HG03280 (cell line): ENCODE data around the gene GALNT9.

Experiments used
- ATAC-seq: cut with Tn5 transposase; IDR thresholded peaks from one replicate; pipeline ENCODE4 v1.9.1; 2021; ENCODE audit warnings: mild to moderate bottlenecking, moderate library complexity; ENCODE audit not compliant: unreplicated experiment

GALNT9 gene

DNA sequence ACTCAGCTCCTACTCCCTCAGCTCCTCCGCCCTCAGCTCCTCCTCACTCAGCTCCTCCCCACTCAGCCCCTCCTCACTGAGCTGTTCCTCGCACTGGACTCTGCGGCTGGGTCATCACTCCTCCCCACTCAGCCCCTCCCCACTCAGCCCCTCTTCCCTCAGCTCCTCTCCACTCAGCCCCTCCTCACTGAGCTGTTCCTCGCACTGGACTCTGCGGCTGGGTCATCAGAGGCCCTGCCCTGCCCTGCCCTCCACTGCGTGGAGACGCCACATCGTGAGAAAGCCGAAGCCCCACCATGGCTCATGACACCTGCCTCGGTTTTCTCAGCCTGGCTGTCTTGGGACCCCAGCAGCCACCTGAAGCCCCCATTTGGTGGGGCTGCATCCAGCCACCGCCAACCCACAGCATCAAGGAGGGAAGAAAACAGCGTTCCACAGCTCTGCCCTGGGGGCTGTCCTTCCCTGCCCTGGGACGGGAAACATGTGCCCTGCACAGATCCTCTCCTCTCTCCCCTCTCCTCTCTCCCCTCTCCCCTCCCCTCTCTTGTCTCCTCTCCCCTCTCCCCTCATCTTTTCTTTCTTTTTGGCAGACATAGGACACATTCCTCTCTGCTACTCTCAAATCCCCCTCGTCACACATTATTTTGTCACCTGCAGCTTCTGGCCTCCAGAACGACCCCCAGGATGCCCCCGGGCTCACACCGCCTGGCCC, 167.4 kb downstream of the GALNT9 start:
- no peak for ATAC-seq

DNA sequence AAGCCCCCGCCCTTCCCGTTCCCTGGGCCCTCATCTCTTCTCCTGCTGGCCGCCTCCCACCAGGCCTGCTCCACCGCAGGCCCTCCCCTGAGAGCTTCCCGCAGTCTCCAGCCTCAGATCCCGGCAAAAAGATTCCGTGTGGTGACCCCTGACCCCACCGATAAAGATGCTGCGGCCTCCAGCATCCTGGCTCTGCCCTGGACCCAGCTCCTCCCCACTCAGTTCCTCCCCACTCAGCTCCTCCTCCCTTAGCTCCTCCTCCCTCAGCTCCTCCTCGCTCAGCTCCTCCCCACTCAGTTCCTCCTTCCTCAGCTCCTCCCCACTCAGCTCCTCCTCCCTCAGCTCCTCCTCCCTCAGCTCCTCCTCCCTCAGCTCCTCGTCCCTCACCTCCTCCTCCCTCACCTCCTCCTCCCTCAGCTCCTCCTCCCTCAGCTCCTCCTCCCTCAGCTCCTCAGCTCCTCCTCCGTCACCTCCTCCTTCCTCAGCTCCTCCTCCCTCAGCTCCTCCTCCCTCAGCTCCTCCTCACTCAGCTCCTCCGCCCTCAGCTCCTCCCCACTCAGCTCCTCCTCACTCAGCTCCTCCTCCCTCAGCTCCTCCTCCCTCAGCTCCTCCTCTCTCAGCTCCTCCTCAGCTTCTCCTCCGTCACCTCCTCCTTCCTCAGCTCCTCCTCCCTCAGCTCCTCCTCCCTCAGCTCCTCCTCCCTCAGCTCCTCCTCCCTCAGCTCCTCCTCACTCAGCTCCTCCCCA, 168.2 kb downstream of the GALNT9 start:
- ATAC-seq = no peak

DNA sequence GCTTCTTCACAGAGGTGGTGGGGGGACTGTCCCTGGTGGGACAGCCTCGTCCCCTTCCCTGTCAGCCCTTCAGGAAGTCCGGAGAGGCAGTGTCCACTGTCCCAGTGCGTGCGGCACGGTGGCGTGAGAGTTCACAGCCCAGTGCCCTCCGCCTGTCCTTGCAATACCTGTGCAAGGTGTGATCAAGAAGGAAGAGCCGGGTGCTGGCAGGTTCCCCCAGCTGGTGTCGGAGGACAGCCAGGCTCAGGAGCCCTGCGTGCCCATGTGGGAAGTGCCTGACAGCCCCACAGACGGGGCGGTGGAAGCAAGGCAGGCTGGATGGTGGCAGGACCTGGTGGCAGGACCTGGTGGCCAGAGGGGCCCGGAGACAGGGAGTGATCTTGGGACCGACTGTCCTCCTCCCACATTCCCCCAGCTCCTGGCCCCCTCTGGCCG, 168.8 kb downstream of the GALNT9 start:
- no peak for ATAC-seq

DNA sequence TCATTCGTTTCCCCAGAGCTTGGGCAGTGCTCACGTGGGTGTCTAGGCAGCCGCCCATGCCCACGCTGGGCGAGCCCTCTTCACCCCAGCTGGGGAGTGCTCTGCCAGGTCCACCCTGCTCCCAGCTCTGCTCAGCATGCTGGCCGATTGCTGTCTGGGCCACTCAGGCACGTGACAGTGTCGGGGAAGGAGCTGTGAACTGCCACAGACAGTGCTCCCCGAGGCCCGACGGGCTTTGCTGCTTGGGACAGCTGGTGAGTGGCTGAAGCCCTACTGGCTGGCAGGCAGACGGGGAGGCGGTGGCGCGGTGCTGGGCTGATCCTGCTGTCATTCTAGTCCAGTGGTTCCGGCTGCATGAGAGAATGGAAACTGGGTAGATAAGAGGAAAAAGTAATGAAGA, 169.4 kb downstream of the GALNT9 start:
- ATAC-seq = no peak

DNA sequence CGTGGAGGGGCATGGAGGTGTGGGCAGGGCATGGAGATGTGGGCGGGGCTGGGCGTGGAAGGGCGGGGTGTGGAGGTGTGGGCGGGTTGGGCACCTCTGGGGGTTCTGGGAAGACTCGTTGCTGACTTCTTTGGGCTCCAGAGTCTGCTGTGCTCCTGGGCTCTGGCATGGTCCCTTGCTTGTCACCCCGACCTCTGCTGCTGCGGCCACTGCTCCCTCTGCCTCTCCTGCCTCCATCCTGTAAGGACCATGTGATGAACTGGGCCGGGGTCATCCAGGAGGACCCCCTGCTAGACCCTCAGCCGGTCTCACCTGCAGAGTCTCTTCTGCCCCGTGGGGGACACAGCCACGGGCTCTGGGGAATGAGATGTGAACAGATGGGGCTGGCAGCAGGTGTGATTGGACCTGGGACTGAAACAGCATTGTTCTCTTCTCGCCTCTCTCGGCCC, 169.8 kb downstream of the GALNT9 start:
- ATAC-seq = no peak

DNA sequence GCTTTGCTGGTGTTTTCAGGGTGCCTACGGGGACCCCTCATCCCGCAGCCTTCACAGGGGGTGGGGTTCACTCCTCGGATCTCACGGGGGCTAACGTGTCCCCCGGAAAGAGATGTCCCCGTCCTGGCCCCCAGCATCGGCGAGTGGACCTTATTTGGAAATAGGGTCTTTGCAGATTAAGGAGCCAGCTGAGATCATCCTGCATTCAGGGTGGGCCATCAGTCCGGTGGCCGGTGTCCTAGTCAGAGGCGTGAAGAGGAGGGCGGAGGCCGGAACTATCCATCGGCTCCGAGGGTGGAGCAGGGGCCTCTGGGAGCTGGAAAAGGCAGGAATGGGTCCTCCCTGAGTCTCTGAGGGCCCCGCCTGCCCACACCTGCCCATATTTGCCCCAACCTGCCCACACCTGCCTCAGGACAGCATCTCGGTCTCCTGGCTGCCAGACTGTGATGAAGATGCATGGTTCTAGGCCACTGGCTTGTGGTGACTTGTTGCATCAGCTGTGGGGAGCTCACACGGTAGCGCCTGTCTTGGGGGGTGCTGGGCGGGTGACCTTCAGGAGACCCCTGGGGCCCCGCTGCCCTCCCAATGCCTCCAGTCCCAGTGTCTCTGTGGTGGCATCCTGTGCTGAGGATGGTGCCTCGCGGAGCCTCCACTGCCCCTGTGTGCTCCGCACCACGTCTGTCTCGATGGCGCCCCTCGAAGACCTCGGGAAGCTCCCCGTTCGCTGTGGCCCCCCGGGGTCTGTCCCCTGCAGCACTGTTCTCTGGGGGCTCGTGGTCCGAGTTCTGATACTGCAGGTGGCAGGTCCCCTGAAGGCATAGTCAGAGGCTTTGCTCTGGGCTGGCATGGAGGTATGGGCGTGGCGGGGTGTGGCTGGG, 170.5 kb downstream of the GALNT9 start:
- ATAC-seq = no peak

DNA sequence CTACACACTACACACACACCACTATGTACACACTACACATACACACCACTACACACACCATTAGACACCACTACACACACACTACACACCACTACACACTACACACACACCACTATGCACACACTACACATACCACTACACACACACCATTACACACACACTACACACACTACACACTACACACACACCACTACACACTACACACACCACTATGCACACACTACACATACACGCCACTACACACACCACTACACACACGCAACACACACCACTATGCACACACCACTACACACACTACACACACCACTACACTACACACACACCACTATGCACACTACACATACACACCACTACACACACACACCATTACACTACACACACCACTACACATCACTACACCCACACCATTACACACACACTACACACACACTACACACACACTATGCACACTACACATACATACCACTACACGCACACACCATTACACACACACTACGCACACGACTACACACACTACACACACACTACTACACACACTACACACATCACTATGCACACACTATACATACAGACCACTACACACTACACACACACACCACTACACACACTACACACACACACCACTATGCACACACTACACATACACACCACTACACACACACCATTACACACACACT, 171.5 kb downstream of the GALNT9 start:
- no peak for ATAC-seq

DNA sequence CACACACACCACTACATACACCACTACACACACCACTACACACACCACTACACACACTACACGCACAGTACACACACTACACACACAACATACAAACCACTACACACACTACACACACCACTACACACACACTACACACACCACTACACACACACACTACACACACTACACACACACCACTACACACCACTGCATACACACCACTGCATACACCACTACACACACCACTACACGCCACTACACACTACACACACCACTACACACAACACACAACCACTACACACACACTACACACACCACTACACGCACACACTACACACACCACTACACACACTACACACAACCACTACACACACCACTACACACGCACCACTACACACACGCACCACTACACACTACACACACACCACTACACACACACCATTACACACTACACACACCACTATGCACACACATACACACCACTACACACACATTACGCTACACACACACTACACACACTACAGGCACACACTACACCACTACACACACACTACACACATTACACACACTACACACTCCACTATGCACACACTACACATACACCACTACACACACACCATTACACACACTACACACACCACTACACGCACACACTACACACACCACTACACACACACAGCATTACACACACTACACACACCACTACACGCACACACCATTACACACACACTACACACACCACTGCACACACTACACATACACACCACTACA, 172.6 kb downstream of the GALNT9 start:
- ATAC-seq = no peak

DNA sequence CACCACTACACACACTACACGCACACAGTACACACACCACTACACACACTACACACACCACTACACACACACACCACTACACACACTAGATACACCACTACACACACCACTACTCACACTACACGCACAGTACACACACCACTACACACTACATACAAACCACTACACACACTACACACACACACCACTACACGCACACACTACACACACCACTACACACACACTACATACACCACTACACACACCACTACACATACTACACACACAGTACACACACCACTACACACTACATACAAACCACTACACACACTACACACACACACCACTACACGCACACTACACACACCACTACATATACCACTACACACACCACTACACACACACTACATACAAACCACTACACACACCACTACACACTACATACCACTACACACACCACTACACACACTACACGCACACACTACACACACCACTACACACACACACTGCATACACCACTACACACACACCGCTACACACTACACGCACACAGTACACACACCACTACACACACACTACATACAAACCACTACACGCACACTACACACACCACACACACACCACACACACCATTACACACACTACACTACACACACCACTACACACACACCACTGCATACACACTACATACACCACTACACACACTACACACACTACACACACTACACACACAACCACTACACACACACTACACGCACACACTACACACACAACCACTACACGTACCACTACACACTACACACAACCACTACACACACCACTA, 173.4 kb downstream of the GALNT9 start:
- ATAC-seq = no peak

DNA sequence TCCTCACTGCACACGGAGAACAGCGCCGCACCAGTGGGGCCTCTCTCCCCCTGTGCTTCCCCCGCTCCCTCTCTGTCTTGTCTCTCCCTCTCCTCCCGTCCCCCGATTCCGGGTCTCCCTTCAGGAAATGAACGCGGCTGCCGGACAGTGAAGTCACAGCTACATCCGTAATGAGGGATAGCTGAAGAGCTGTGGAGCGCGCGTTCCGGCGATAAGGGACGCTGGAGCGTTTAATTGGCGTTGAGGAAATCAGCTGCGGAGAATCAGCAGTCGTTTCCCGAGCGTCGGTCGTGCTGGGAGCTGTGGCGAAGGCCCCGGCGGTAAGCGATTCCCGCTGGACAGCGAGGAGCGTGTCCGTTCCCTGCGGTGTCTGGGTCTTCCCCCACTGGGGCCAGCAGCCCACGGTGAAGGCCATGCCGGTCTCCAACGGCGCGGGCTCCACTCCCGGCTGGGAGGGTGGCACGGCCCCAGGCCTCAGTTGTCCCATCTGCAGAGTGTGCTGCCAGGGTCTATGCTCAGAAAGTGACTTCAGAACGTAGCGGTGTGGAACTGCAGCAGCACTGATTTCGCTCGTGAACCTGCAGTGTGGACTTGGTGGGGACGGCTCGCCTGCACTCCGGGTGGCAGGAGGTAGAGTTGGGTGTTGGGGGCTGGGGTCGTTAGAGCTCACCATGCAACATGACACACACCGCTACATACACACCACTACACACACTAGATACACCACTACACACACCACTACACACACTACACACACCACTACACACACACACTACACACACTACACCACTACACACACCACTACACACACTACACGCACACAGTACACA, 174.2 kb downstream of the GALNT9 start:
- no peak for ATAC-seq

DNA sequence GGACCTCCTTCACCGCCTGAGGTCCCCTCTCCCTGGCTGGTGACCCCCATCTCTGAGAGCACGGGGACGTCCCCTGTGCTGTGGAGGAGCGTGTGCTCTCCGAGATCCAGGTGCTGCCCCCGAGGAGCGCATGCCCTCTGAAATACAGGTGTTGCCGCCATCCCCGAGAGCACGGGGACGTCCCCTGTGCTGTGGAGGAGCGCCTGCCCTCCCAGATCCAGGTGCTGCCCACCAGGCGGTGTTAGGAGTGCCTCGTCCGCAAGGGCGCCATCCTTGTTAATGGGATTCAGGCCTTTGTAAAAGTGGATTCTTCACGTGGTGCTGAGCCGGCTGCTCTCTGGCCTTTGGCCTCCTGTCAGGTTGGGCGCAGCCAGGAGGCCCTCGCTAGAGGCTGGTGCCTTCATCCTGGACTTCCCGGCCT, 175.0 kb downstream of the GALNT9 start:
- ATAC-seq = no peak

DNA sequence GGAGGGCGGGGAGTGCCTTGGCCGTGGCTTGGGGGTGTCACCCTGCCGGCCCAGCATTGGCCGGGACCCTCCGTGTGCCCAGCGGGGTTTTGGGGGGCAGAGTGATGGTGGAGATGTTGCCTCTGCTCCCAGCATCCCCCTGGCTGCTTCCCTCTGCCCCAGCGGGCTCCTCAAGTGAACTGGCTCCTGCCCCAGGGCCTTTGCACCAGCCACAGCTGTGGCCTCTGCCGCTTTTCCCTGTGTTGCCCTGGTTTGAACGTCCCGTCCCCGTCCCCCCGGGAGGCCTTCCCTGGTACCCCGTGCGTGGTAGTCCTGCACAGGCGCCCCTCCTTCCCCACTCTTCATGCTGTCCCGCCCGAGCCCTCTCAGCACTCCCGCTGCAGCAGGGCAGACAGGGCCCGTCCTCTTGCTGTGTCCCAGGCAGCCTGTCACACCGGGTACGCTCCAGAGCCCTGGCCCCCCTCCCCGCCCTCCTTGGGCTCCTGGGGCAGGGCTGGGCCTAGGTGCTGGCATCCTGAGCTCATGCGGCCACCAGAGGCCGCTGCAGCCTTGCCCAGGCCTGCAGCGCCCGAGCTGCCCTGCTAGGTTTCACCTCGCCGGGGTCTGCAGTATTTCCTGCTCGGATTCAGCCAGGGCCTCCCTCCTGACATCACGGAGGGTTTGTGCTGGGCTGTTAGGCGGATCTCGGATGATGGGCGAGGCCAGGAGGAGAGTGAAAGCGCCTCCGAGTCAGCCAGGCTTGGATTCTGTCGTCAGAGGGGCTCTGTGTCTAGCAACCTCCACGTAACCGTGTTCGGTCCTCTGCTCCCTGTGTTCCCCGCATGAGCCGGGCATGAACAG, 175.7 kb downstream of the GALNT9 start:
- peak; percentile 72 for ATAC-seq

DNA sequence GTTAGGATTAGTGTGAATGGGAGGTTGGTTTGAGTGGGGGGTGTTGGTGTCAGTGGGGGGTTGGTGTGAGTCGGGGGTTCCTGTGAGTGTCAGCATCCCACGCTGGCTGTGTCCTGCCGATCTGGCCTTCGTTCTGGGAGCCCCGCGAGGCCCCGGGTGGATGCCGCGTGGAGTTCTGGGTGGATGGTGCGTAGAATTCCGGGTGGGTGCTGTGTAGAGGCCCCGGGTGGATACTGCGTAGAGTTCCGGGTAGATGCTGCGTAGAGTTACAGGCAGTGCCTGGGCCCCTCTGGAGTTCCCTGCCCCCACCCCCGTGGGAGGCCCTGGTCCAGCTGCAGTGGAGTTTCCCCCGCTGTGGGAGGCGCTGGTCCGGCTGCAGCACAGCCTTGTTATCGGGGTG, 176.4 kb downstream of the GALNT9 start:
- no peak for ATAC-seq

DNA sequence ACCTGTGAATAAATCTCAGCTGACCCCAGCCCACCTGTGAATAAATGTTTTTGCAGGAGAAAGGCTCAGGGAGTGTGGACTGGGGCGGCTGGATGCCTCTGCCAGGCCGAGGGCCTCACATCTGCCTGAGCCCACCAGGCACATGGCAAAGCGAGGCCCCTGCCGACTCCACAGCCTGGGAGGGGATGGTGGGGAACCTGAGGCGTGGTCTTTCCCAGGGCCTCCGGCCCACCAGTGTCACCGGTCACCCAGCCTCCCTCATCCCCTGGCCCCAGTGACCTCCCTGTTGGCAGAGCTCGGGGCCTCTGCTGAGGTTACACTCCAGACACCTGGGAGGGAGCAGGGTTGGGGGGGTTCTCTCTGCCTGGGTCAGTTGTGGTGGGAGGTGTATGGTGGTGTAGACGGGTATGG, 177.0 kb downstream of the GALNT9 start:
- no peak for ATAC-seq

DNA sequence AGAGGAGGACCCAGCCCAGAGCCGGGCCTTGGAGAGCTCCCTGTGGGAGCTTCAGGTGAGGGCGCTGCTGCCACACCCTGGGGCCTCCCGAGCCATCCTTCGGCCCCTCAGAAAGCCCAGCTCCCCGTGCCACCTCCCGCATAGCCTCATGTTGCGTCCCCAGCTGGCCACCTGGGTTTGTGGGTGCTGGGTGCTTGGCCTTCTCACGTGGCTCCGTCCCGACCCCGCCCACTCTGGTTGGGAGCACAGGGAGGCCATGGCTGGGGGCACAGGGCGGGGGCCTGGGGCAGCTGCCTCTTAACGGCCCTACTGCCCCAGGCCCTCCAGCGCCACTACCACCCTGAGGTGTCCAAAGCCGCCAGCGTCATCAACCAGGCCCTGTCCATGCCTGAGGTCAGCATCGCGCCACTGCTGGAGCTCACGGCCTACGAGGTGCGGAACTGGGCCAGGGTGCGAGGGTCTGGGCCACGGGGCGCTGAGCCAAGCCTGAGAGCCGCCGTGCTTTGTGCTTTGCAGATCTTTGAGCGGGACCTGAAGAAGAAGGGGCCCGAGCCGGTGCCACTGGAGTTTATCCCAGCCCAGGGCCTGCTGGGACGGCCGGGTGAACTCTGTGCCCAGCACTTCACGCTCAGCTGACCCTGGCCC, 177.5 kb downstream of the GALNT9 start:
- no peak for ATAC-seq

DNA sequence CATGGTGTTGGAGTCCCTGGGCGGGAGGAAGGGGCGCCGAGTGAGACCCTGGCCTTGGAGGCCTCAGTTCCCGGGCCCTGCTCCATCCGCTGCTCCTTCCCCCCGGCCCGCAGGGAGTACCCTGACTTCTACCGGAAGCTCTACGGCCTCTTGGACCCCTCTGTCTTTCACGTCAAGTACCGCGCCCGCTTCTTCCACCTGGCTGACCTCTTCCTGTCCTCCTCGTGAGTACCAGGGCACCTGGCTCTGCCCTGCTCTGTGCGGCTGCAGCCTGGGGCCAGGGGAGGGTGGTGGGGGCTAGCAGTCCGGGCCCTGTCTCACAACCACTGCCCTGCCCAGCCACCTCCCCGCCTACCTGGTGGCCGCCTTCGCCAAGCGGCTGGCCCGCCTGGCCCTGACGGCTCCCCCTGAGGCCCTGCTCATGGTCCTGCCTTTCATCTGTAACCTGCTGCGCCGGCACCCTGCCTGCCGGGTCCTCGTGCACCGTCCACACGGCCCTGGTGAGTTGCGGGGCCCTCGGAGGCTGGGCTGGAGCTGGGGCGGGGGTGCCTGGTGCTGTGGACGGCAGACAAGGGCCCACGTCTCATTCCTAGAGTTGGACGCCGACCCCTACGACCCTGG, 178.1 kb downstream of the GALNT9 start:
- ATAC-seq = no peak

DNA sequence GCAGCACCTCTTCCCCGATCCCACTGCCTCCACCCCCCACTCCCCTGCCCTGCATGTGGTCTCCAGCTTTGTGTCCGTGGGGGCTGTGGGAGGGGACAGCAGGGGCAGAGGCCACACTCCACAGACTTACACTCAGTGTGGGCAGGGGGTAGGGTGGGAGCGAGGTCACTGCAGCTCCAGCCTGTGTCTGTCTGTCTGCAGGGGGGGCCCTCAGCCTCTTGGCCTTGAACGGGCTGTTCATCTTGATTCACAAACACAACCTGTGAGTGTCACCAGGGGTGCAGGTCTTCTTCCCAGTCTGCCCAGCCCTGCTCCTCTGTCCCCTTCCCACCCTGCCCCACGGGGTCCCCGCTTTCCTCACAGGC, 178.6 kb downstream of the GALNT9 start:
- no peak for ATAC-seq
